Adrenal gland (tissue), 5 donors: Measurements from ENCODE around the gene CPT1C.
A peak's percentile ranks its signal among the peaks of the same experiment; 100 is the strongest.

Source experiments
- CTCF ChIP-seq, 6 experiments: fragments of 450-650 bp in 4 of 6; fragments of 200-600 bp in 2 of 6; sonication (generic) in 1 of 6; IDR thresholded peaks; 1 replicate in 5 of 6; 2 replicates in 1 of 6; pipeline versions ENCODE4 v1.5.1 to v1.8.0; 2016 to 2021; ENCODE audit warnings: antibody characterized with exemption in 6 of 6, mild to moderate bottlenecking in 2 of 6, moderate library complexity in 1 of 6
- POLR2A ChIP-seq, 2 donors: fragments of 450-650 bp; IDR thresholded peaks; one replicate each; pipeline ENCODE4 v1.6.1; 2017; ENCODE audit warnings: antibody characterized with exemption in 2 of 2, mild to moderate bottlenecking in 2 of 2, moderate library complexity in 1 of 2
- donor health status: DM: no; HTN: no; CAD: no.

GRCh38 chr19:49689133-49690078 is 1.5 kb upstream of the CPT1C start, which contains the start of gene ADM5:
- TF ChIP-seq CTCF (IDR thresholded peaks at IDR 0.05) (peak; percentile 24 to 48 (median 46)), POLR2A (IDR thresholded peaks at IDR 0.05) (no peak)
